ENCODE data around the gene ZNF132. TPM values are rescaled to one million over a fixed set of nuclear protein-coding genes. Genes with fewer than 3 reads are reported as not detected.
"Not testable (repeated sequence)": the region's sequence is repeated elsewhere in the genome, so short reads cannot be mapped to it uniquely, and the experiment has no call there.

The ZNF132 gene
- 1.9 TPM for total RNA-seq

GRCh38 chr19:58439576-58440554 lies at the start of gene ZNF132:
ZNF132 (minus strand) TSS chr19:58440153; CDS start chr19:58439821, 332 bp downstream.
- DNase-seq (ENCODE audit: low spot score) (peak; percentile 94), ATAC-seq (peak; percentile 97)

GRCh38 chr19:58484349-58484748 lies 44.4 kb upstream of the ZNF132 start:
- DNase-seq (ENCODE audit: low spot score); ATAC-seq: not testable (repeated sequence)

GRCh38 chr19:58483776-58484175 lies 43.8 kb upstream of the ZNF132 start:
- DNase-seq (ENCODE audit: low spot score) (no peak), ATAC-seq (no peak)

- no peak for ATAC-seq
- no peak for DNase-seq (ENCODE audit: low spot score)
These were observed 42.4 kb upstream of the ZNF132 start for GRCh38 chr19:58482372-58482771.

- no peak for DNase-seq (ENCODE audit: low spot score)
These were observed 40.9 kb upstream of the ZNF132 start for GRCh38 chr19:58480831-58481230.

GRCh38 chr19:58480481-58480830 lies 40.5 kb upstream of the ZNF132 start:
- DNase-seq (ENCODE audit: low spot score) (no peak), ATAC-seq (no peak)

More at GRCh38 chr19:58480831-58481230, 40.9 kb upstream of the ZNF132 start:
- no peak for ATAC-seq

GRCh38 chr19:58479736-58480480 lies 40.0 kb upstream of the ZNF132 start:
- no peak for DNase-seq (ENCODE audit: low spot score)

GRCh38 chr19:58479303-58479702 lies 39.4 kb upstream of the ZNF132 start:
- DNase-seq (ENCODE audit: low spot score), result no peak
- ATAC-seq, result no peak

More at GRCh38 chr19:58479736-58480480, 40.0 kb upstream of the ZNF132 start:
- no peak for ATAC-seq

- ATAC-seq (no peak), DNase-seq (ENCODE audit: low spot score) (no peak)
These were observed 37.9 kb upstream of the ZNF132 start for GRCh38 chr19:58477871-58478270.

GRCh38 chr19:58477130-58477529 lies 37.2 kb upstream of the ZNF132 start:
- ATAC-seq (no peak), DNase-seq (ENCODE audit: low spot score) (no peak)

GRCh38 chr19:58476498-58477015 lies 36.6 kb upstream of the ZNF132 start:
- peak; percentile 21 for ATAC-seq
- no peak for DNase-seq (ENCODE audit: low spot score)

GRCh38 chr19:58475714-58476497 lies 36.0 kb upstream of the ZNF132 start, which contains the start of gene ZNF446:
ZNF446 (plus strand) TSS chr19:58476352; CDS start chr19:58477219, 867 bp downstream.
- DNase-seq (ENCODE audit: low spot score) (peak; percentile 97), ATAC-seq (peak; percentile 83)

- ATAC-seq, result no peak
- DNase-seq (ENCODE audit: low spot score), result no peak
These were observed 35.2 kb upstream of the ZNF132 start for GRCh38 chr19:58474997-58475713.

- DNase-seq (ENCODE audit: low spot score) (no peak), ATAC-seq (no peak)
These were observed 34.5 kb upstream of the ZNF132 start for GRCh38 chr19:58474291-58474996.

- no peak for ATAC-seq
- DNase-seq (ENCODE audit: low spot score), result no peak
These were observed 33.8 kb upstream of the ZNF132 start for GRCh38 chr19:58473775-58474174.

GRCh38 chr19:58471736-58472135 lies 31.8 kb upstream of the ZNF132 start:
- ATAC-seq (no peak), DNase-seq (ENCODE audit: low spot score) (no peak)

GRCh38 chr19:58470837-58471543 lies 31.0 kb upstream of the ZNF132 start:
- not testable (repeated sequence) for DNase-seq (ENCODE audit: low spot score); ATAC-seq

- DNase-seq (ENCODE audit: low spot score) (peak; percentile 51), ATAC-seq (no peak)
These were observed 29.5 kb upstream of the ZNF132 start for GRCh38 chr19:58469241-58470013.
